Measurements from ENCODE around the gene SIK3. TPM values are rescaled to one million over a fixed set of nuclear protein-coding genes. Genes with fewer than 3 reads are reported as not detected.

SIK3 gene
- total and polyA plus RNA-seq, 2 experiments from 2014 or later, result 6.1 to 33.9 TPM

GRCh38 chr11:116842909-116843308 is 255.3 kb downstream of the SIK3 start:
- Mint-ChIP-seq H3K4me3 (no peak overlapping the region), H3K36me3 (ENCODE audit: low read depth) (peaks cover 30% of the 10 kb centered on the region), H3K9me3 (no peaks in the 10 kb centered on the region), H3K27ac (peak overlapping the region; percentile 48; the same call in 1 of the 2 replicates), H3K4me1 (peaks cover 16% of the 10 kb centered on the region), H3K27me3 (ENCODE audit: insufficient read depth, low read depth, poor library complexity) (peaks cover 6% of the 10 kb centered on the region)
- TF ChIP-seq STAT1 (IDR thresholded peaks at IDR 0.05; ENCODE audit: unreplicated experiment) (no peak), ZNF114 (CRISPR knock-in tag; IDR thresholded peaks at IDR 0.05) (no peak), ZNF462 (CRISPR knock-in tag; IDR thresholded peaks at IDR 0.05) (no peak), ETS1 (IDR thresholded peaks at IDR 0.05) (no peak), POLR2AphosphoS5 (IDR thresholded peaks at IDR 0.05; ENCODE audit: low read depth) (no peak), EZH2phosphoT487 (IDR thresholded peaks at IDR 0.05; ENCODE audit: unreplicated experiment) (no peak), CREB1 (CRISPR knock-in tag; IDR thresholded peaks at IDR 0.05; ENCODE audit: low read depth) (no peak)
- Histone ChIP-seq H3F3A (replicated peaks; ENCODE audit: low read depth) (no peaks in the 10 kb centered on the region), H3K4me1 (ENCODE audit: insufficient read depth) (no peaks in the 10 kb centered on the region), H3K9me2 (ENCODE audit: insufficient read depth) (no peaks in the 10 kb centered on the region), H3K27me3 (ENCODE audit: insufficient read depth) (no peaks in the 10 kb centered on the region), H3K4me2 (no peak overlapping the region), H4K20me1 (replicated peaks; ENCODE audit: insufficient read depth) (no peaks in the 10 kb centered on the region), H3K36me3 (ENCODE audit: insufficient read depth) (no peaks in the 10 kb centered on the region; the same call in 1 of the 2 replicates), H3K4me3 (no peak overlapping the region), H3K27ac (ENCODE audit: low read depth) (no peak overlapping the region), H2AFZ (no peak overlapping the region), H3K79me2 (replicated peaks; ENCODE audit: insufficient read depth) (no peaks in the 10 kb centered on the region)
- DNase-seq (ENCODE audit: low spot score) (no peak), ATAC-seq (no peak)

Measured in GM23338 (cell line).